Right cardiac atrium (tissue), 5 donors: ENCODE results near the gene KRT16. TPM values are rescaled to one million over a fixed set of nuclear protein-coding genes. Genes with fewer than 3 reads are reported as not detected.
"Not testable (repeated sequence)": the region's sequence is repeated elsewhere in the genome, so short reads cannot be mapped to it uniquely, and the experiment has no call there.

Experiments used
- ATAC-seq, 2 donors: fragments of 200-7000 bp; cut with Tn5 transposase; one replicate each; pipeline versions ENCODE4 v1.8.0 to v1.9.1; 2020; ENCODE audit warnings: moderate library complexity in 2 of 2, mild to moderate bottlenecking in 1 of 2
- DNase-seq, 3 donors: peaks; one replicate each; pipeline ENCODE4 v3.0.0-alpha.2; 2020
- H3K27ac ChIP-seq: one replicate; pipeline ENCODE4 v1.5.1; 2013; ENCODE audit warnings: mild to moderate bottlenecking, low read length, control low read depth, moderate library complexity
- H3K27me3 ChIP-seq: one replicate; pipeline ENCODE4 v1.6.1; 2013; ENCODE audit not compliant: control insufficient read depth, insufficient read depth
- H3K4me1 ChIP-seq: one replicate; pipeline ENCODE4 v1.6.1; 2013; ENCODE audit warnings: low read length; ENCODE audit not compliant: control insufficient read depth, insufficient read depth
- H3K4me3 ChIP-seq: one replicate; pipeline ENCODE4 v1.5.1; 2013; ENCODE audit warnings: low read length, control low read depth
- H3K9me3 ChIP-seq: one replicate; pipeline ENCODE4 v1.6.1; 2013; ENCODE audit warnings: low read length; ENCODE audit not compliant: control insufficient read depth
- WGBS: extraction: QIAGEN DNeasy Blood & Tissue Kit; methylation state at CpG from one replicate; pipeline ENCODE4 v1.1.7; 2013; 5-methylcytosine and 5-hydroxymethylcytosine counted together
- intact Hi-C, 4 donors: fragments of 100-400 bp; cut with DNase I; formaldehyde crosslinking; loops; one replicate each; pipeline versions ENCODE4 v1.11.0 to v1.14.0; 2022 to 2023
- polyA plus RNA-seq: library from polyadenylated mRNA; stranded (reverse); fragments of 200-250 nt; gene quantifications from one replicate; pipeline ENCODE4 v1.2.3, GENCODE V29; 2013
- total RNA-seq, 4 donors: library from RNA; stranded (reverse); fragmentation: NEBNext Ultra II Directional; extraction: Animal tissue kit (Norgen Biotek cat#: 25700); gene quantifications; one replicate each; pipeline ENCODE4 v1.2.1, GENCODE V29; 2021
- donor health status: healthy with polysubstance abuse.
- donor health status: DM: no; HTN: yes; CAD: no.
- donor health status: DM: no; HTN: no; CAD: no.
- donor health status: DM: no; HTN: yes; CAD: no; lungs with severe emphysema.
- donor health status: DM: yes; HTN: yes; CAD: no.

The KRT16 gene
- total and polyA plus RNA-seq, 5 donors, result 0.27 TPM; not detected in 4

DNA sequence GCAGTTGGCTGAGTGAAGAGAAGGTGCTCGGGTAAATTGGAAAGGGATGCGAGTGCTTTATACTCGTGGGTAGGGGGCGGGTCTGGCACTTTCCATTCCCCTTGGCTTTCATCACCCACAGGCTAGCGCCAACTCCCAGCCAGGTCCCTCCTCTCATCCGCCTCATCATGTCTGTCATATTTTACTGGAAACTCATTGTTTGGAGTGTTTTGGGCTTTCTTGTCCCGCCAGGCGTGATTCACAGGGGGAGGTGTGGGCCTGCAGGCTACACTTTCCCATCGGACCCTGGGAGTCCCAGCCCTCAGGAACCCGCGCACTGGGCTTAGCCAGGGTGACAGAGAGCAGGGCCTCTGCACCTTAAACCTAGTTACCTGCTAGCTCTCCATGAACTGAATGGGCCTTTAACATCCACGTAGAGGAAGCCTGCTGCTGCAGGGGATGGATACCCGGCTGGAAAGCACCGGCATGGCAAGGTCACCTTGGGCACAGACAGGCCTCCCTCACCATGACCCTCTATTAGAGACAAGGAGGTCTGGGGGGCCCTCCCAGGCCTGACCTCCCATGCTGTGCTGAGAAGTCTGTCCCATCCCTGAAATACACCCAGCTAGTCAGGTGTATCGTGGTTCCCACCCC lies 25.6 kb downstream of the KRT16 start, which contains the start of gene KRT14:
Gene KRT14, minus strand, starts transcription at position 33 of the 633 bp plus-strand sequence. CDS start 61 bp downstream, outside the sequence.
- Histone ChIP-seq H3K27ac (no peak within 1 kb of the TSS), H3K4me1 (no peaks in the 10 kb centered on the region), H3K9me3 (no peaks in the 10 kb centered on the region), H3K4me3 (no peak within 1 kb of the TSS), H3K27me3 (no peaks in the 10 kb centered on the region)
- no peak for ATAC-seq
- 85% methylated on average over 15 of the region's 15 CpGs for WGBS
- no peak for DNase-seq
- intact Hi-C loops, result no loop called here

GRCh38 chr17:41585301-41586056 lies 27.1 kb downstream of the KRT16 start:
- no peaks in the 10 kb centered on the region for H3K27me3 ChIP-seq
- ATAC-seq (no peak), DNase-seq (no peak)
- H3K4me3 ChIP-seq, result no peak overlapping the region
- intact Hi-C loops, result no loop called here
- 80% methylated on average over 5 of the region's 5 CpGs for WGBS
- no peak overlapping the region for H3K27ac ChIP-seq
- no peaks in the 10 kb centered on the region for H3K4me1 ChIP-seq
- H3K9me3 ChIP-seq, result no peaks in the 10 kb centered on the region

DNA sequence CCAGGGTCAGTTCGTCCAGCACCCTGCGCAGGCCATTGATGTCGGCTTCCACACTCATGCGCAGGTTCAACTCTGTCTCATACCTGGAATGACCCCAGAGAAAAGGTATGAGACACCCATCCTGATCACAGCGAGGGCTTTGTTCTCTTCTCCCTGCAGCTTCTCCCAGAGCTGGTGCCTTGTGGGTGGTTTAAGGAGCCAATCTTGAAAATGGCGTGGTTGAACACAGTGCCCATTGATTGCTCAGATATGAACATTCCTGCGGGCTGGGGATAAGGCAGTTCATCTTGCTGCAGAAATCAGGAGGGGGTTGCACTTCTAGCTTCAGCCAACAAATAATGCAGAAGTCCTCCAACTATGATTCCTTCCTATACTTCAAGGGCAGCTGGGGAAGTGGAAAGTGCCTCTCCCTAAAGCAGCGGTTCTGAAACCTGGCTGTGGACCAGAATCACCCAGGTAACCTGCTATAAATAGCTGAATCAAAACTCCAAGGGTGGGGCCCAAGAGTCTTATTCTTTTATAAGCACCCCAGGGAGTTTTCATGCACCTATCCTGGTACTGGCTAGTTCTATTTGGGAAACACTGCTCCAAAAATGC lies 28.1 kb downstream of the KRT16 start:
- H3K4me3 ChIP-seq, DNase-seq, H3K27me3 ChIP-seq, H3K27ac ChIP-seq, intact Hi-C loops, H3K4me1 ChIP-seq, H3K9me3 ChIP-seq, ATAC-seq: not testable (repeated sequence)
- 80% methylated on average over 8 of the region's 8 CpGs for WGBS

GRCh38 chr17:41583137-41584127 lies 29.1 kb downstream of the KRT16 start:
- Histone ChIP-seq H3K4me1 (no peaks in the 10 kb centered on the region), H3K4me3 (no peak overlapping the region), H3K27ac (no peak overlapping the region), H3K9me3 (no peaks in the 10 kb centered on the region), H3K27me3 (no peaks in the 10 kb centered on the region)
- intact Hi-C loops, result no loop called here
- 73% methylated on average over 33 of the region's 33 CpGs for WGBS
- no peak for ATAC-seq
- no peak for DNase-seq

- H3K27me3 ChIP-seq, H3K27ac ChIP-seq, DNase-seq, H3K4me3 ChIP-seq, ATAC-seq, H3K4me1 ChIP-seq, intact Hi-C loops, H3K9me3 ChIP-seq: not testable (repeated sequence)
- 82% methylated on average over 13 of the region's 13 CpGs for WGBS
Measured at GRCh38 chr17:41582061-41582968, 30.3 kb downstream of the KRT16 start.

GRCh38 chr17:41581366-41582060 lies 31.1 kb downstream of the KRT16 start:
- Histone ChIP-seq H3K4me3 (no peak overlapping the region), H3K27me3 (no peaks in the 10 kb centered on the region), H3K9me3 (no peaks in the 10 kb centered on the region), H3K27ac (no peak overlapping the region), H3K4me1 (no peaks in the 10 kb centered on the region)
- intact Hi-C loops, result no loop called here
- WGBS, result 86% methylated on average over 4 of the region's 4 CpGs
- ATAC-seq (no peak), DNase-seq (no peak)

- no peaks in the 10 kb centered on the region for H3K4me1 ChIP-seq
- no peaks in the 10 kb centered on the region for H3K27me3 ChIP-seq
- 40% methylated on average over 1 of the region's 1 CpG for WGBS
- intact Hi-C loops, result no loop called here
- H3K9me3 ChIP-seq, result no peaks in the 10 kb centered on the region
- no peak overlapping the region for H3K4me3 ChIP-seq
- no peak for DNase-seq
- no peak overlapping the region for H3K27ac ChIP-seq
- no peak for ATAC-seq
Measured at GRCh38 chr17:41580687-41581365, 31.7 kb downstream of the KRT16 start.

DNA sequence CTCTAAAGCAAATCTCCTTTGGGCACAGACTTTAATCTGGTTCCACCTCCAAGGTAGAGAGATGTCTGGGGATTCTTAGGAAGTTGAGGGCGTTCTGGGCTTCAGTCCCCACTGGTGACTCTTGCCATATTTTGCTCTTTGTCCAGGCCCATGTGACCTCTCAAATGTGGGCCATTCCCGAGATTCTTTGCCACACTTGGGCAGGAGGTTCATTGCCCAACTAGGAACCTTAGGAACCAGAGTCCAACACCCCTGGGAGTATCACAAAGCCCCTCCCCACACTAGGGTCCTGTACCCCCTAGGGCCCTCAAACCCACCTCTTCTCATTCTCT lies 32.4 kb downstream of the KRT16 start:
- Histone ChIP-seq H3K27me3 (no peaks in the 10 kb centered on the region), H3K27ac (no peak overlapping the region), H3K4me3 (no peak overlapping the region), H3K9me3 (no peaks in the 10 kb centered on the region), H3K4me1 (no peaks in the 10 kb centered on the region)
- WGBS, result 80% methylated on average over 2 of the region's 2 CpGs
- ATAC-seq, result no peak
- DNase-seq, result no peak
- intact Hi-C loops, result no loop called here

- WGBS, result 41% methylated on average over 18 of the region's 18 CpGs
- no peak overlapping the region for H3K4me3 ChIP-seq
- DNase-seq (peak; percentile 73 to 88 (median 81)), ATAC-seq (peak; percentile 66 to 90)
- H3K4me1 ChIP-seq, result no peaks in the 10 kb centered on the region
- no peaks in the 10 kb centered on the region for H3K27me3 ChIP-seq
- H3K27ac ChIP-seq, result no peak overlapping the region
- no peaks in the 10 kb centered on the region for H3K9me3 ChIP-seq
- intact Hi-C loops, result no loop called here
Measured at GRCh38 chr17:41579484-41580243, 32.9 kb downstream of the KRT16 start.
